ENCODE results near the gene SGMS2. TPM values are rescaled to one million over a fixed set of nuclear protein-coding genes. Genes with fewer than 3 reads are reported as not detected.

Gene SGMS2
- total and polyA plus RNA-seq, 2 of the 4 experiments (the other 2 are of a cell fraction), result 13.4 to 37.5 TPM

- no peak overlapping the region for H3K14ac ChIP-seq (replicated peaks; ENCODE audit: low read depth, low read length)
- H4K5ac ChIP-seq (ENCODE audit: low read depth, low read length), result no peak overlapping the region
- H3K36me3 ChIP-seq (ENCODE audit: control insufficient read depth, insufficient read depth, low read length), result no peaks in the 10 kb centered on the region
- dilution Hi-C loops (cut with HindIII; ENCODE audit: low sequenced_read_pairs, unreplicated experiment), result no loop called here
- no peak overlapping the region for H2BK120ac ChIP-seq (ENCODE audit: low read depth, low read length)
- in situ Hi-C loops (cut with MboI; ENCODE audit: low sequenced_read_pairs), result no loop called here
- no peak overlapping the region for H3K4ac ChIP-seq (ENCODE audit: low read depth, low read length)
- H2AFZ ChIP-seq (replicated peaks; ENCODE audit: low read length, poor library complexity), result no peak overlapping the region
- no peak overlapping the region for H3K18ac ChIP-seq (ENCODE audit: low read depth, low read length)
- DNase-seq (no peak), ATAC-seq (ENCODE audit: low read depth) (no peak)
- peaks cover 3% of the 10 kb centered on the region; the same call in 1 of the 2 replicates for H3K9me1 ChIP-seq (ENCODE audit: insufficient read depth, low read length)
- H3K9ac ChIP-seq (ENCODE audit: low read depth, low read length), result no peak overlapping the region
- H3K9me3 ChIP-seq (ENCODE audit: control insufficient read depth, insufficient read depth, low read length), result no peaks in the 10 kb centered on the region
- H3K4me3 ChIP-seq (ENCODE audit: insufficient read depth, low read depth, low read length), result no peak overlapping the region
- no TSS peak for BruUV-seq (replicated peaks)
- intact Hi-C loops (cut with micrococcal nuclease), result loop anchor here (10.0 kb wide), 1 partner anchor 640 kb away; no protein-coding TSS in a partner anchor
- no peak overlapping the region for H3K23ac ChIP-seq (ENCODE audit: low read depth, low read length)
- no peak overlapping the region for H2AK5ac ChIP-seq (ENCODE audit: low read depth, low read length)
- H3K27me3 ChIP-seq (ENCODE audit: control insufficient read depth, insufficient read depth, low read length), result no peaks in the 10 kb centered on the region
- no peak overlapping the region for H4K8ac ChIP-seq (ENCODE audit: low read depth in 2 of 2, low read length in 2 of 2)
- no peak overlapping the region for H2AK9ac ChIP-seq (replicated peaks; ENCODE audit: low read depth, low read length, poor library complexity)
- no peak overlapping the region for H2BK15ac ChIP-seq (ENCODE audit: low read depth, low read length)
- POLR2A ChIA-PET (ENCODE audit: unreplicated experiment), result no interaction called here
- H2BK20ac ChIP-seq (ENCODE audit: low read depth, low read length), result no peak overlapping the region
- H3K4me2 ChIP-seq (ENCODE audit: low read depth, low read length), result no peak overlapping the region
- CTCF ChIA-PET, result no interaction called here
- TF ChIP-seq NFE2L2 (IDR thresholded peaks at IDR 0.05; ENCODE audit: low read depth, low read length) (no peak), MAFK (IDR thresholded peaks at IDR 0.05; ENCODE audit: low read depth, low read length) (no peak), RCOR1 (IDR thresholded peaks at IDR 0.05; ENCODE audit: insufficient replicate concordance, low read length) (no peak), RAD21 (IDR thresholded peaks at IDR 0.05; ENCODE audit: low read length) (no peak), MAZ (IDR thresholded peaks at IDR 0.05; ENCODE audit: borderline replicate concordance, low read depth, low read length) (no peak), FOS (IDR thresholded peaks at IDR 0.05; ENCODE audit: low read depth, low read length) (no peak), SMC3 (IDR thresholded peaks at IDR 0.05; ENCODE audit: low read depth, low read length) (no peak), ELK1 (IDR thresholded peaks at IDR 0.05; ENCODE audit: borderline replicate concordance, low read depth, low read length) (no peak), USF2 (IDR thresholded peaks at IDR 0.05; ENCODE audit: low read depth, low read length) (no peak), CHD1 (IDR thresholded peaks at IDR 0.05; ENCODE audit: low read depth, low read length) (no peak), MXI1 (IDR thresholded peaks at IDR 0.05; ENCODE audit: borderline replicate concordance, low read depth, low read length) (no peak), BHLHE40 (IDR thresholded peaks at IDR 0.05; ENCODE audit: low read depth, low read length) (no peak), CEBPB (IDR thresholded peaks at IDR 0.05; ENCODE audit: low read depth, low read length) (no peak), POLR2A (IDR thresholded peaks at IDR 0.05; ENCODE audit: low read depth, low read length) (no peak), RFX5 (IDR thresholded peaks at IDR 0.05; ENCODE audit: low read depth, low read length) (no peak), CTCF (conservative IDR thresholded peaks at IDR 0.05; ENCODE audit: low read depth, low read length) (no peak)
- peaks cover 6 to 8% of the 10 kb centered on the region in 2 experiments; a peak in 1 of 4 replicates for H3K79me1 ChIP-seq (ENCODE audit: low read depth in 1 of 2, low read length in 2 of 2)
- no peaks in the 10 kb centered on the region for H4K20me1 ChIP-seq (ENCODE audit: insufficient read depth, low read length)
- H4K91ac ChIP-seq (ENCODE audit: insufficient read depth, low read depth, low read length), result no peak overlapping the region
- no peak overlapping the region for H2BK5ac ChIP-seq (ENCODE audit: low read depth, low read length, poor library complexity, severe bottlenecking)
- no peak overlapping the region for H3K27ac ChIP-seq (ENCODE audit: insufficient read depth, low read length)
- peaks cover 4% of the 10 kb centered on the region for H3K4me1 ChIP-seq (ENCODE audit: control insufficient read depth, insufficient read depth, low read length)
- H3K56ac ChIP-seq (ENCODE audit: extremely low read depth, insufficient read depth, low read length), result no peak overlapping the region
Measured at GRCh38 chr4:107935246-107935645, 110.5 kb downstream of the SGMS2 start.
